ENCODE data around the gene PIAS4.
"Not testable (repeated sequence)": the region's sequence is repeated elsewhere in the genome, so short reads cannot be mapped to it uniquely, and the experiment has no call there.

PIAS4 gene

GRCh38 chr19:3998667-3999412 is 8.7 kb upstream of the PIAS4 start:
- DNase-seq, result not testable (repeated sequence)

GRCh38 chr19:4000798-4001197 is 6.7 kb upstream of the PIAS4 start:
- DNase-seq, result not testable (repeated sequence)

GRCh38 chr19:4005436-4005835 is 2.1 kb upstream of the PIAS4 start:
- DNase-seq, result not testable (repeated sequence)

GRCh38 chr19:4007836-4008539 is 452 bp downstream of the PIAS4 start:
- DNase-seq, result no peak

- no peak for DNase-seq
These were observed 2.7 kb downstream of the PIAS4 start for GRCh38 chr19:4009990-4010807.

GRCh38 chr19:4010808-4011110 is 3.2 kb downstream of the PIAS4 start:
- DNase-seq, result no peak

- DNase-seq, result not testable (repeated sequence)
These were observed 3.9 kb downstream of the PIAS4 start for GRCh38 chr19:4011430-4011829.

GRCh38 chr19:4012092-4012974 is 4.8 kb downstream of the PIAS4 start:
- peak; percentile 61 for DNase-seq

GRCh38 chr19:4012975-4013634 is 5.6 kb downstream of the PIAS4 start:
- DNase-seq, result no peak

GRCh38 chr19:4013886-4014540 is 6.5 kb downstream of the PIAS4 start:
- DNase-seq, result no peak

GRCh38 chr19:4014541-4015491 is 7.3 kb downstream of the PIAS4 start:
- DNase-seq, result no peak

- no peak for DNase-seq
These were observed 8.3 kb downstream of the PIAS4 start for GRCh38 chr19:4015705-4016402.

- no peak for DNase-seq
These were observed 8.9 kb downstream of the PIAS4 start for GRCh38 chr19:4016486-4016885.

GRCh38 chr19:4016903-4017638 is 9.5 kb downstream of the PIAS4 start:
- no peak for DNase-seq

GRCh38 chr19:4018140-4018613 is 10.6 kb downstream of the PIAS4 start:
- no peak for DNase-seq

- no peak for DNase-seq
These were observed 11.4 kb downstream of the PIAS4 start for GRCh38 chr19:4018775-4019504.

- DNase-seq, result no peak
These were observed 12.0 kb downstream of the PIAS4 start for GRCh38 chr19:4019578-4019977.
